Prostate gland (tissue), 2 donors: Measurements from ENCODE around the gene USP10.

Source experiments
- POLR2A ChIP-seq: fragments of 450-650 bp; IDR thresholded peaks from one replicate; pipeline ENCODE4 v1.6.1; 2016; ENCODE audit warnings: antibody characterized with exemption, mild to moderate bottlenecking
- TF ChIP-seq, protein P1 (sequence below), 4 experiments: fragments of 200-600 bp in 2 of 4; fragments of 450-650 bp in 2 of 4; sonication (generic) in 2 of 4; IDR thresholded peaks; 1 replicate in 3 of 4; 2 replicates in 1 of 4; pipeline ENCODE4 v1.5.1; 2016 to 2019; ENCODE audit warnings: antibody characterized with exemption in 4 of 4, mild to moderate bottlenecking in 2 of 4, moderate library complexity in 2 of 4

- TF ChIP-seq POLR2A = no peak
- TF ChIP-seq, protein P1, sequence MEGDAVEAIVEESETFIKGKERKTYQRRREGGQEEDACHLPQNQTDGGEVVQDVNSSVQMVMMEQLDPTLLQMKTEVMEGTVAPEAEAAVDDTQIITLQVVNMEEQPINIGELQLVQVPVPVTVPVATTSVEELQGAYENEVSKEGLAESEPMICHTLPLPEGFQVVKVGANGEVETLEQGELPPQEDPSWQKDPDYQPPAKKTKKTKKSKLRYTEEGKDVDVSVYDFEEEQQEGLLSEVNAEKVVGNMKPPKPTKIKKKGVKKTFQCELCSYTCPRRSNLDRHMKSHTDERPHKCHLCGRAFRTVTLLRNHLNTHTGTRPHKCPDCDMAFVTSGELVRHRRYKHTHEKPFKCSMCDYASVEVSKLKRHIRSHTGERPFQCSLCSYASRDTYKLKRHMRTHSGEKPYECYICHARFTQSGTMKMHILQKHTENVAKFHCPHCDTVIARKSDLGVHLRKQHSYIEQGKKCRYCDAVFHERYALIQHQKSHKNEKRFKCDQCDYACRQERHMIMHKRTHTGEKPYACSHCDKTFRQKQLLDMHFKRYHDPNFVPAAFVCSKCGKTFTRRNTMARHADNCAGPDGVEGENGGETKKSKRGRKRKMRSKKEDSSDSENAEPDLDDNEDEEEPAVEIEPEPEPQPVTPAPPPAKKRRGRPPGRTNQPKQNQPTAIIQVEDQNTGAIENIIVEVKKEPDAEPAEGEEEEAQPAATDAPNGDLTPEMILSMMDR (IDR thresholded peaks at IDR 0.05) = no peak
These were observed 116.2 kb downstream of the USP10 start for GRCh38 chr16:84816023-84816422.
